Testis (tissue), 2 donors: ENCODE measurements around the gene SASH1.

Experiments used
- POLR2A ChIP-seq: fragments of 450-650 bp; IDR thresholded peaks from one replicate; pipeline ENCODE4 v1.6.1; 2017; ENCODE audit warnings: antibody characterized with exemption, mild to moderate bottlenecking, moderate library complexity
- TF ChIP-seq, protein P1 (sequence below), 3 experiments: fragments of 450-650 bp in 2 of 3; fragments of 200-600 bp in 1 of 3; sonication (generic) in 1 of 3; IDR thresholded peaks; one replicate each; pipeline ENCODE4 v1.5.1; 2016 to 2019; ENCODE audit warnings: antibody characterized with exemption in 3 of 3, mild to moderate bottlenecking in 2 of 3, moderate library complexity in 1 of 3

DNA sequence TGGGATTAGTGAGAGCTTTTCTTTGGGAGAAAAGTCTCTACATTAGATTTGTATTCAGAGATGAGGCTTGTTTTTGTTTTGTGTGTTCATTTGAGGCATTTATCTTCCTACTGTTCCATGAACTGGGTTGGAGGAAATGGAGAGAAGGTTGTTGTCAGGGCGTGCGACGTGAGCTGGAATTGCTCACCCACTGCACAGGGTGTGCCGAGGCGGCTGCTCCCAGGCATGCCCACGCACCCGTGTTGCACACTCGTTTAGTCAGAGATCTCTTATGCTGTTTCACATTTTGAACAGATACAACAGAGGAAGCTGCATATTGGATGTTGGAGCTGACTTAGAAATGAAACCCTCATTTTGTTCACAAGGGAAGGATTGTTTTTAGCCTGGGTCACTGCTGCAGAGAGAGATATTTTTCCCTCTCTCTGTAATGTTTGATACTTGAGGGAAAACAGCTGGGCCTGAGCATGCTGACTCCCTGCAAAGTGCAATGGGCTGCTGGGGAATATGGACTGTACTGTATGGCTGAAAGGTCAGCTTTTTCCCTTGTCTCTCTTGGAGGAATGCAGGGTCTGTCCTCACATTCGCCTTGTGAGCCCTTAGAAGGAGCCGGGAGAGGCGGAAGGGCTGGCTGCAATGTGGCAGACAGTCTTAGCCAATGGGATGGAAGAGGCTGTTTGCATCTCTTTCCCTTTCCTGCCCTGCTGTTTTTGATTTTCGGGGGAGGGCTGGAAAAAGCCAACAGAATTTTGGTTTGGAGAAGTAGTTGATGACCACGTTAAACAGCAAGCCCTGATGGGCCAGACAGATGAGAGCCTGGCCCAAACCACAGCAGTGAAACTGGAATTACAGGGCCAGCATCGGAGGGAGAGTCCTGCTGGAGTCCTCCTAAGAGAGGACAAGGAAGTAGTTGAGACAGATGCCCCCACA is 170.8 kb downstream of the SASH1 start:
- TF ChIP-seq, protein P1, sequence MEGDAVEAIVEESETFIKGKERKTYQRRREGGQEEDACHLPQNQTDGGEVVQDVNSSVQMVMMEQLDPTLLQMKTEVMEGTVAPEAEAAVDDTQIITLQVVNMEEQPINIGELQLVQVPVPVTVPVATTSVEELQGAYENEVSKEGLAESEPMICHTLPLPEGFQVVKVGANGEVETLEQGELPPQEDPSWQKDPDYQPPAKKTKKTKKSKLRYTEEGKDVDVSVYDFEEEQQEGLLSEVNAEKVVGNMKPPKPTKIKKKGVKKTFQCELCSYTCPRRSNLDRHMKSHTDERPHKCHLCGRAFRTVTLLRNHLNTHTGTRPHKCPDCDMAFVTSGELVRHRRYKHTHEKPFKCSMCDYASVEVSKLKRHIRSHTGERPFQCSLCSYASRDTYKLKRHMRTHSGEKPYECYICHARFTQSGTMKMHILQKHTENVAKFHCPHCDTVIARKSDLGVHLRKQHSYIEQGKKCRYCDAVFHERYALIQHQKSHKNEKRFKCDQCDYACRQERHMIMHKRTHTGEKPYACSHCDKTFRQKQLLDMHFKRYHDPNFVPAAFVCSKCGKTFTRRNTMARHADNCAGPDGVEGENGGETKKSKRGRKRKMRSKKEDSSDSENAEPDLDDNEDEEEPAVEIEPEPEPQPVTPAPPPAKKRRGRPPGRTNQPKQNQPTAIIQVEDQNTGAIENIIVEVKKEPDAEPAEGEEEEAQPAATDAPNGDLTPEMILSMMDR (IDR thresholded peaks at IDR 0.05), result no peak
- TF ChIP-seq POLR2A, result no peak
